DND-41 (cell line): ENCODE measurements around the gene TTLL11.

Source experiments
- ATAC-seq: fragments of 200-7000 bp; cut with Tn5 transposase; 3 replicates; pipeline ENCODE4 v1.9.1; 2021; ENCODE audit warnings: low read depth; ENCODE audit not compliant: insufficient read depth
- DNase-seq: peaks from one replicate; pipeline ENCODE4 v3.0.0-alpha.2; 2020
- H2AFZ ChIP-seq: 2 replicates; pipeline ENCODE4 v1.6.0; 2012; ENCODE audit warnings: low read depth, low read length
- H3K27ac ChIP-seq: 2 replicates; pipeline ENCODE4 v1.5.1; 2012; ENCODE audit warnings: low read length, inconsistent platforms
- H3K27me3 ChIP-seq: fragments of 200-600 bp; sonication (generic); 2 replicates; pipeline ENCODE4 v1.6.0; 2012; ENCODE audit warnings: low read length, mild to moderate bottlenecking, inconsistent platforms; ENCODE audit not compliant: insufficient read depth, poor library complexity
- H3K36me3 ChIP-seq: 2 replicates; pipeline ENCODE4 v1.5.1; 2012; ENCODE audit warnings: low read length, inconsistent platforms; ENCODE audit not compliant: insufficient read depth
- H3K4me1 ChIP-seq: 2 replicates; pipeline ENCODE4 v1.5.1; 2012; ENCODE audit warnings: mild to moderate bottlenecking, low read length; ENCODE audit not compliant: insufficient read depth
- H3K4me2 ChIP-seq: 2 replicates; pipeline ENCODE4 v1.6.0; 2012; ENCODE audit warnings: mild to moderate bottlenecking, moderate library complexity, low read length, inconsistent platforms; ENCODE audit not compliant: insufficient read depth
- H3K4me3 ChIP-seq, 2 experiments: fragments of 200-600 bp in 1 of 2; shearing (Covaris generic) in 1 of 2; 2 replicates each; pipeline ENCODE4 v1.5.1; 2012 to 2016; ENCODE audit warnings: inconsistent platforms in 2 of 2, low read length in 2 of 2, mild to moderate bottlenecking in 2 of 2, low read depth in 1 of 2, moderate library complexity in 1 of 2
- H3K79me2 ChIP-seq: 2 replicates; pipeline ENCODE4 v1.6.0; 2012; ENCODE audit warnings: low read length, inconsistent platforms; ENCODE audit not compliant: insufficient read depth
- H3K9ac ChIP-seq: 2 replicates; pipeline ENCODE4 v1.6.0; 2012; ENCODE audit warnings: low read depth, mild to moderate bottlenecking, inconsistent platforms, low read length, moderate library complexity
- H3K9me3 ChIP-seq: 2 replicates; pipeline ENCODE4 v1.5.1; 2012; ENCODE audit warnings: low read length, moderate library complexity, mild to moderate bottlenecking, inconsistent platforms; ENCODE audit not compliant: insufficient read depth, severe bottlenecking
- H4K20me1 ChIP-seq: 2 replicates; pipeline ENCODE4 v1.6.0; 2012; ENCODE audit warnings: low read length; ENCODE audit not compliant: insufficient read depth
- EZH2 ChIP-seq: IDR thresholded peaks from 3 replicates; pipeline ENCODE4 v1.6.1; 2012; ENCODE audit warnings: borderline replicate concordance, low read depth, mild to moderate bottlenecking, moderate library complexity, low read length, inconsistent platforms; ENCODE audit not compliant: severe bottlenecking
- TF ChIP-seq, protein P1 (sequence below): IDR thresholded peaks from 2 replicates; pipeline ENCODE4 v1.5.1; 2012; ENCODE audit warnings: borderline replicate concordance, low read length, moderate library complexity, mild to moderate bottlenecking; ENCODE audit not compliant: poor library complexity, severe bottlenecking; ENCODE audit errors: extremely low read depth

Gene TTLL11

GRCh38 chr9:121773286-121773953, 319.7 kb downstream of the TTLL11 start:
- H3K79me2 ChIP-seq = no peaks in the 10 kb centered on the region

GRCh38 chr9:121772600-121773285, 320.4 kb downstream of the TTLL11 start:
- Histone ChIP-seq H4K20me1 (no peaks in the 10 kb centered on the region), H2AFZ (no peak overlapping the region), H3K4me2 (no peak overlapping the region), H3K27ac (no peak overlapping the region), H3K36me3 (no peaks in the 10 kb centered on the region), H3K9ac (no peak overlapping the region), H3K27me3 (peaks cover 10% of the 10 kb centered on the region), H3K4me3 (no peak overlapping the region), H3K4me1 (no peaks in the 10 kb centered on the region), H3K9me3 (no peaks in the 10 kb centered on the region), H3K79me2 (no peaks in the 10 kb centered on the region)
- DNase-seq (no peak), ATAC-seq (no peak)
- no peak for TF ChIP-seq EZH2
- TF ChIP-seq, protein P1, sequence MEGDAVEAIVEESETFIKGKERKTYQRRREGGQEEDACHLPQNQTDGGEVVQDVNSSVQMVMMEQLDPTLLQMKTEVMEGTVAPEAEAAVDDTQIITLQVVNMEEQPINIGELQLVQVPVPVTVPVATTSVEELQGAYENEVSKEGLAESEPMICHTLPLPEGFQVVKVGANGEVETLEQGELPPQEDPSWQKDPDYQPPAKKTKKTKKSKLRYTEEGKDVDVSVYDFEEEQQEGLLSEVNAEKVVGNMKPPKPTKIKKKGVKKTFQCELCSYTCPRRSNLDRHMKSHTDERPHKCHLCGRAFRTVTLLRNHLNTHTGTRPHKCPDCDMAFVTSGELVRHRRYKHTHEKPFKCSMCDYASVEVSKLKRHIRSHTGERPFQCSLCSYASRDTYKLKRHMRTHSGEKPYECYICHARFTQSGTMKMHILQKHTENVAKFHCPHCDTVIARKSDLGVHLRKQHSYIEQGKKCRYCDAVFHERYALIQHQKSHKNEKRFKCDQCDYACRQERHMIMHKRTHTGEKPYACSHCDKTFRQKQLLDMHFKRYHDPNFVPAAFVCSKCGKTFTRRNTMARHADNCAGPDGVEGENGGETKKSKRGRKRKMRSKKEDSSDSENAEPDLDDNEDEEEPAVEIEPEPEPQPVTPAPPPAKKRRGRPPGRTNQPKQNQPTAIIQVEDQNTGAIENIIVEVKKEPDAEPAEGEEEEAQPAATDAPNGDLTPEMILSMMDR = no peak

More at GRCh38 chr9:121773286-121773953, 319.7 kb downstream of the TTLL11 start:
- no peak overlapping the region for H2AFZ ChIP-seq
- H3K36me3 ChIP-seq = no peaks in the 10 kb centered on the region
- no peak overlapping the region for H3K27ac ChIP-seq
- peaks cover 9% of the 10 kb centered on the region for H3K27me3 ChIP-seq
- no peaks in the 10 kb centered on the region for H3K9me3 ChIP-seq
- DNase-seq (no peak), ATAC-seq (no peak)
- no peak overlapping the region for H3K4me2 ChIP-seq
- no peaks in the 10 kb centered on the region for H3K4me1 ChIP-seq
- no peak overlapping the region for H3K9ac ChIP-seq
- TF ChIP-seq EZH2 = no peak
- TF ChIP-seq, protein P1 = no peak
- no peak overlapping the region for H3K4me3 ChIP-seq
- no peaks in the 10 kb centered on the region for H4K20me1 ChIP-seq
